Hematopoietic multipotent progenitor cell treated with erythropoietin and hydrocortisone succinate and interleukin-3 and kit ligand, for 17 days (in vitro differentiated cells): ENCODE measurements around the gene AKAP13.
A peak's percentile ranks its signal among the peaks of the same experiment; 100 is the strongest.
"Not testable (repeated sequence)": the region's sequence is repeated elsewhere in the genome, so short reads cannot be mapped to it uniquely, and the experiment has no call there.

Experiments
- DNase-seq: peaks from one replicate; pipeline ENCODE4 v3.0.0-alpha.2; 2015; ENCODE audit warnings: low spot score

Gene AKAP13

GRCh38 chr15:85564686-85565085 is 184.3 kb downstream of the AKAP13 start:
- DNase-seq = no peak

- DNase-seq = no peak
These were observed 187.9 kb downstream of the AKAP13 start for GRCh38 chr15:85568261-85568808.

- DNase-seq = no peak
These were observed 189.9 kb downstream of the AKAP13 start for GRCh38 chr15:85570336-85570735.

- DNase-seq = no peak
These were observed 191.4 kb downstream of the AKAP13 start for GRCh38 chr15:85571780-85572179.

DNA sequence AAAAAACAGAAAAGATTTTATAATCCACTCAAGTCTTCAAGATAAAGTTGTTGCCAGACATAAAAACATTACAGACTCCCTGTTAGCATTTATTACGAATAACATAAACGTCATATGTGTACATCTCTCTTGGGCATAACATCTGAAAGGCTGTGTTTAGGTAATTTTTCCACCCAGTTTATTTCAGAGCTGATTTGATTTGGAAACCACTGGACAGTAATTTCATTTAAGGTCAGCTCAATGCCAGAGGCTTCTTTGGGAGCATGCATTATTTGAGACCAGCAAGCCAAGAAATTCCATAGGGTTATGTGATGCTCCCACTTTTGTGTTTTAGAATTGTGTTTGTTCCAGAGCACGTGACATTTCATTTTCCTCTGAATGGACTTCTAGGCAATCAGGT is 196.0 kb downstream of the AKAP13 start:
- DNase-seq = no peak

DNA sequence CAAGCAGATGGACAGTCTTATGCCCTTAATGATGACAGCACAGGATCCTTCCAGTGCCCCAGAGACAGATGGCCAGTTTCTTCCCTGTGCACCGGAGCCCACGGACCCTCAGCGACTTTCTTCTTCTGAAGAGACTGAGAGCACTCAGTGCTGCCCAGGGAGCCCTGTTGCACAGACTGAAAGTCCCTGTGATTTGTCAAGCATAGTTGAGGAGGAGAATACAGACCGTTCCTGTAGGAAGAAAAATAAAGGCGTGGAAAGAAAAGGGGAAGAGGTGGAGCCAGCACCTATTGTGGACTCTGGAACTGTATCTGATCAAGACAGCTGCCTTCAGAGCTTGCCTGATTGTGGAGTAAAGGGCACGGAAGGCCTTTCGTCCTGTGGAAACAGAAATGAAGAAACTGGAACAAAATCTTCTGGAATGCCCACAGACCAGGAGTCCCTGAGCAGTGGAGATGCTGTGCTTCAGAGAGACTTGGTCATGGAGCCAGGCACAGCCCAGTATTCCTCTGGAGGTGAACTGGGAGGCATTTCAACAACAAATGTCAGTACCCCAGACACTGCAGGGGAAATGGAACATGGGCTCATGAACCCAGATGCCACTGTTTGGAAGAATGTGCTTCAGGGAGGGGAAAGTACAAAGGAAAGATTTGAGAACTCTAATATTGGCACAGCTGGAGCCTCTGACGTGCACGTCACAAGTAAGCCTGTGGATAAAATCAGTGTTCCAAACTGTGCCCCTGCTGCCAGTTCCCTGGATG is 198.7 kb downstream of the AKAP13 start:
- DNase-seq = no peak

DNA sequence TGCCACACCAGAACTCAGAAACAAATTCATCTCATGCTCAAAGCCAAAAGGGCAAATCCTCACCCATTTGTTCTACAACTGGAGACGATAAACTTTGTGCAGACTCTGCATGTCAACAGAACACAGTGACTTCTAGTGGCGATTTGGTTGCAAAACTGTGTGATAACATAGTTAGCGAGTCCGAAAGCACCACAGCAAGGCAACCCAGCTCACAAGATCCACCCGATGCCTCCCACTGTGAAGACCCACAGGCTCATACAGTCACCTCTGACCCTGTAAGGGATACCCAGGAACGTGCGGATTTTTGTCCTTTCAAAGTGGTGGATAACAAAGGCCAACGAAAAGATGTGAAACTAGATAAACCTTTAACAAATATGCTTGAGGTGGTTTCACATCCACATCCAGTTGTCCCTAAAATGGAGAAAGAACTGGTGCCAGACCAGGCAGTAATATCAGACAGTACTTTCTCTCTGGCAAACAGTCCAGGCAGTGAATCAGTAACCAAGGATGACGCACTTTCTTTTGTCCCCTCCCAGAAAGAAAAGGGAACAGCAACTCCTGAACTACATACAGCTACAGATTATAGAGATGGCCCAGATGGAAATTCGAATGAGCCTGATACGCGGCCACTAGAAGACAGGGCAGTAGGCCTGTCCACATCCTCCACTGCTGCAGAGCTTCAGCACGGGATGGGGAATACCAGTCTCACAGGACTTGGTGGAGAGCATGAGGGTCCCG is 199.7 kb downstream of the AKAP13 start:
- DNase-seq = no peak

- no peak for DNase-seq
These were observed 200.5 kb downstream of the AKAP13 start for GRCh38 chr15:85580879-85581278.

DNA sequence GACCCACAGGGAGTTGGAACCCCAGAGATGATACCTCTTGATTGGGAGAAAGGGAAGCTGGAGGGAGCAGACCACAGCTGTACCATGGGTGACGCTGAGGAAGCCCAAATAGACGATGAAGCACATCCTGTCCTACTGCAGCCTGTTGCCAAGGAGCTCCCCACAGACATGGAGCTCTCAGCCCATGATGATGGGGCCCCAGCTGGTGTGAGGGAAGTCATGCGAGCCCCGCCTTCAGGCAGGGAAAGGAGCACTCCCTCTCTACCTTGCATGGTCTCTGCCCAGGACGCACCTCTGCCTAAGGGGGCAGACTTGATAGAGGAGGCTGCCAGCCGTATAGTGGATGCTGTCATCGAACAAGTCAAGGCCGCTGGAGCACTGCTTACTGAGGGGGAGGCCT is 201.1 kb downstream of the AKAP13 start:
- DNase-seq = no peak

DNA sequence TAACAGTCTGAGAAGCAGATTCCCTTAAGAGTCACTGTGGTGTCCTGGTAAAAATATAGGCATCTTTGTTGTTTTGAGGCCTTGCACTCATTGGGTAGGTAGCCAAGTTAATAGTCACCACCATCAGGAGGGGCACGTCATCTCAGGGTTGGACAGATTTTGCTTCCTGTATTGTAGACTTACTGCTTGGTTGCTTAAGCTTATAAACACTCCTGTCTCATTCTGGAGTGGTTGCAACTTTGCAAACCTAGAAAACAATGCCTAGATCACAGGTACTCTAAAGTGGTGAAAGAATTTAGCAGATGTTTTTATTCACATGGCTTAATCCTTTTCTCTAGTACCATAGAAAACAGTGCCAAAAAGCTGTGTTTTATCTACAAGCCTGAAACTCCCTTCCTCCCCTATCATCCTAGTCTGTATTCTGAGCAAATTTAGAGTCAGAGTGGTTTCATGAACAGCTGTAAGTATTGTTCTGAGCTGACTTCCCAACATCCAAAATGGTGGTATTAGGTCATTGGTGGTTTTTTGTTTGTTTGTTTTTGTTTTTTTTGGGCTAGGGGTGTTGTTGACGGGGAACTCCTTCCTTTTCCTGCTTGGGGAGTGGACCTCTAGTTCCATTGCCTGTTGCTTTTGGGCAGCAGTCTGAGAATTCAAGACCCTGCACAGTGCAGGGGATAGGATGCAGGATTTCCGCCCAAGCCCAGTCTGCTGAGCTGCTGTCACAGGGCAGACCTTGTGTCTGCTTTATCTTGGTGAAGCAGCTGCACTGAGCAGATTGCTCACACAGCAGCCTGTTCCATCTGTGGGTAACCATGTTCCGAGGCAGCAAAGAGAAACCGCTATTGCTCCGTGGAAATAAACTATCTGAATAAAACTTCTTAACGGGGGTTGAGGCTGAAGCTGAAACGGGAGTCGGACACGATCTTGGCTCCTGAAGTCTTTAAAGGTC is 202.0 kb downstream of the AKAP13 start:
- peak; percentile 71 for DNase-seq

DNA sequence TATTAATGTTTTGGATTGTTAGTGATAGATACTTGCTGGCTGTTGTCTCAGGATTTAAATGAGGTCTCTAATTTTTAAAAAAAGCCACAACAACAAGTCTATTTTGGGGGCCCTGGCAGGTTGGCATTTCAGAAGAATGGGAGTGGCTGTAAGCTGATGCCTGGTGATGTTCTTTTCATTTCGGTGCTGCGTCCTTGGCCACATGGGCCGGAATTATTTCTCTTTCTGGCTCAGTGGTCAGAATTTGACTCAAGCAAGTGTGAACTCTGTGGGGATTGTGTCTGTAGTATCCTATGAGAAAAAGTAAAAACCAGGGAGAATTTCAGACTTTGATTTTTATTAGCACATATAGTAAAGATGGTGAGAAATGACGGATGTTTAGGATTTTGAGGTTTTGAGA is 203.0 kb downstream of the AKAP13 start:
- DNase-seq = peak; percentile 37

DNA sequence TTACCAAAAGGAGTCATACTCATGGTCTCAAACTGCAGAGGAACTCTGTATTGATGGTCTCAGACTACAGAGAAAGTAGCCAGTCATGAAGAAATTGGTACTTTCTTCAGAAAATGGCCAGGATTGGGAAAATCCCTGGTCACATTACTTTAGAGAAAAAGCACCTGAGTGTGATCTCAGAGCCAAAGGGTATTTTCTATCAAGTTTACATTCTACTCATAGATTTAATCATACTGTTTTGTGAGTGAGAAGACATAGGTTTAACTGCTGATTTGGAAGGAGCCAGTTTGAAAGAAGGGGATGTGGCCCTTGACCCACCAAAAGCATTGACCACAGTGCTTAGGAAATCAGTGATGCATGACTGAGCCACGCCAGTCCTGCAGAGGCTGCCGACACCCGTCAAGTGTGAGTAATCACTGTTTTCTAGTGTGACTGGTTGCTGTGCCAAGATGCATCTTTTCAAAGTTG is 203.6 kb downstream of the AKAP13 start:
- peak; percentile 23 for DNase-seq

- DNase-seq = no peak
These were observed 204.5 kb downstream of the AKAP13 start for GRCh38 chr15:85584872-85585271.

- DNase-seq = not testable (repeated sequence)
These were observed 205.8 kb downstream of the AKAP13 start for GRCh38 chr15:85586196-85586595.

GRCh38 chr15:85587707-85588411 is 207.5 kb downstream of the AKAP13 start:
- no peak for DNase-seq

GRCh38 chr15:85588677-85589076 is 208.3 kb downstream of the AKAP13 start:
- DNase-seq = no peak

DNA sequence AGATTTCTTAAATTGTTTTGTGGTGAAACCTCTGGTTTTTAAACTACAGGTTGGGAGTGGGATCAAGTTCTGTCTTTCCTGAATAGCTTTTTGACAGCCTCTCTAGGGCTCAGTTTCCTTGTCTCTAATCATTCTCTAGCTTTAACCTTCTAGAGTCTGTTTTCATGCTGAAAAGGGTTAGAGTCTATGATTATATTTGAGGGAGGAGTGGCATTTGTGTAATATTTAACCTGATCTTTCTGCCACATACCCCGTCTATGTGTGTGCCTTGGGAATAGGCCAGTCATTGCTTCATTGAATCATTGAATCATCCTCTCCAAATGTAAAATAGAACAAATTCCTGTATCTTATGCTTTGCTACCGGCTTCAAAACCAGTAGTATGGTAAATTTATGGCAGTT is 209.4 kb downstream of the AKAP13 start:
- DNase-seq = no peak

DNA sequence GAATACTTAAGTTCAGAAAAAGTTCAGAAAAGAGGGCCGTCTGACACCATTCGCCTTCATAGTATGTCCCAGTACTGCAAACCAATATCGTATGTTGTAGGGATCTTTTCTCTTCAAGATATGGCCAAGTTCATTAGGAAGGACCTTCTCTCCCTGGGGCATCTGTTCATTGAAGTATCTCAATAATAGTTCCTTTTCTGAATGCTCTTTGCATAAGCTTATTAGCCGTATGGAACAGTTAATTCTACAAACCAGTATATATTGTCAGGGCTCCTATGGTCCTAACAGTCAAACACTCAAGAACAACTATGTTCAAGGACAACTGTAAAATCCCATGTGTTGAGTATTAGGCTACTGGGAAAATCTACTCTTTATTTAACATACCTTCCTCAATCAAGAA is 211.2 kb downstream of the AKAP13 start:
- DNase-seq = no peak

DNA sequence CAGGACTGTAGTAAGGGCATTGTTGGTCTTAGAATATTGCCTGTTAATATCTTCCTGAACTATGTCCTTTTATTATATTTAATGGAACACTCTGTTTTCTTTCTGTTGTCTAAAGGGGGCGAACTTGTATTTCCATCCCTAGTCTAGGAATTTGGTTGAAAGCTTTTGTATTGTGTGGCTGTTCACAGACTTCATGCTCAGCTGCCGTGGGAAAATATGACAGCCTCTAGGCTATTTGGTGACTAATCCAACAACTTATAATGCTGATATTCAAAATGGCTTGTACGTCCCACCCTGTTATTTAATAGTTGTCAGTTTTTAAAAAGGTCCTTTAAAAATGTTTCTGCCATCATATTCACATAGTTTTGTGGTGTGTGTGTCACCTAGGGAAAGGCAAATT is 211.7 kb downstream of the AKAP13 start:
- DNase-seq = no peak

GRCh38 chr15:85593809-85594445 is 213.5 kb downstream of the AKAP13 start:
- no peak for DNase-seq
